Measurements from ENCODE around the gene RSF1.
A peak's percentile ranks its signal among the peaks of the same experiment; 100 is the strongest.
"Not testable (repeated sequence)": the region's sequence is repeated elsewhere in the genome, so short reads cannot be mapped to it uniquely, and the experiment has no call there.

The RSF1 gene

DNA sequence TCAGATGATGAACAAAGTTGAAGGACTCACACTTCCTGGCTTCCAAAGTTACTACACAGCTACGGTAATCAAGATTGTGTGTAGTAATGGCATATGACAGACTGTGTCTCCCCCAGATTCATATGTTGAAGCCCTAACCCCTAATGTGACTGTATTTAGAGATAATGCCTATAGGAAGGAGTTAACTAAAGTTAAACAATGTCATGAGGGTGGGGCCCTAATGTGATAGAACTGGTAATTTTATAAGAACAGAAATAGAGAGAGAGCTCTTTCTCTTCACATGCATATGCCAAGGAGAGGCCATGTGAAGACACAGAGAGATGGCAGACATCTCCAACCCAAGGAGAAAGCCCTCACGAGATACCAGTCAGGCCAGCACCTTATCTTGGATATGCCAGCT, 8.4 kb upstream of the RSF1 start:
- Histone ChIP-seq H3K9me3 (ENCODE audit: low read length) (peaks cover 7% of the 10 kb centered on the region), H2AFZ (ENCODE audit: low read depth, low read length) (no peak overlapping the region), H3K36me3 (ENCODE audit: insufficient read depth, low read length) (no peaks in the 10 kb centered on the region), H3K4me3 (ENCODE audit: low read length) (no peak overlapping the region), H3K27me3 (ENCODE audit: insufficient read depth, low read length) (no peaks in the 10 kb centered on the region), H3K4me1 (ENCODE audit: insufficient read depth, low read length) (no peaks in the 10 kb centered on the region)

DNA sequence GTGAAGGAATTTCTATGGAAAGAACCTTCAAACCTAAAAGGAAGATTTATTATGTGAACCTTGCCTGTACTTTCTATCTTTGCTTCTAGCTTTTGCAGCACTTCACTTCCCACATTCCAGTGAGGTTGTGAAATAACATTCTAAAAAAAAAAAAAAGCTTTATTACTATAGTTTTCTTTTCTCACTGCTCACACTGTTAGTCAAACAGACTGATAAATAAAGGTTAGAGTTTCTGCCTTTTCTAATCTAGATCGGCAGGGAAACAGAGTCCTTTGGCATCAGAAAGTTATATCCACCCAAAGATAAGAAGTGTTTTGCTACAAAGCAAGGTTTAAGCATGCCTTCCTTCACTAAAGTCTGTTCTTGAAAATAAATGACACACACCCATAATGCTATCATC, 3.3 kb upstream of the RSF1 start:
- no peak overlapping the region for H3K4me3 ChIP-seq (ENCODE audit: low read length)
- H3K9me3 ChIP-seq (ENCODE audit: low read length) = no peaks in the 10 kb centered on the region
- H3K4me1 ChIP-seq (ENCODE audit: insufficient read depth, low read length) = peaks cover 8% of the 10 kb centered on the region
- no peaks in the 10 kb centered on the region for H3K36me3 ChIP-seq (ENCODE audit: insufficient read depth, low read length)
- no peaks in the 10 kb centered on the region for H3K27me3 ChIP-seq (ENCODE audit: insufficient read depth, low read length)
- no peak overlapping the region for H2AFZ ChIP-seq (ENCODE audit: low read depth, low read length)

DNA sequence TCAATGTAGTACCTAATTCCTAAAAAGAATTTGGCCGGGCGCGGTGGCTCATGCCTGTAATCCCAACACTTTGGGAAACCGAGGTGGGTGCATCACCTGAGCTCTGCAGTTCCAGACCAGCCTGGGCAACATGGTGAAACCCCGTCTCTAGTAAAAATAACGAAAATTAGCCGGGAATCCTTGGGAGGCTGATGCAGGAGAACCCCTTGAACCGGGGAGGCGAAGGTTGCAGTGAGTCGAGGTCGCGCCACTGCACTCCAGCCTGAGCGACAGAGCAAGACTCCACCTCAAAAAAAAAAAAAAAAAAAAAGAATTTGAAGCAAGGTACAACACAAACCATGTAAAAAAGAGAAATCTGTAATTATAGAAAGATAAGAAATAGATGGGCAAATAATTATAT, 1.6 kb upstream of the RSF1 start:
- not testable (repeated sequence) for H2AFZ ChIP-seq (ENCODE audit: low read depth, low read length); H3K27me3 ChIP-seq (ENCODE audit: insufficient read depth, low read length); H3K9me3 ChIP-seq (ENCODE audit: low read length); H3K36me3 ChIP-seq (ENCODE audit: insufficient read depth, low read length)
- H3K4me1 ChIP-seq (ENCODE audit: insufficient read depth, low read length) = peaks cover 14% of the 10 kb centered on the region
- H3K4me3 ChIP-seq (ENCODE audit: low read length) = peak overlapping the region; percentile 78

DNA sequence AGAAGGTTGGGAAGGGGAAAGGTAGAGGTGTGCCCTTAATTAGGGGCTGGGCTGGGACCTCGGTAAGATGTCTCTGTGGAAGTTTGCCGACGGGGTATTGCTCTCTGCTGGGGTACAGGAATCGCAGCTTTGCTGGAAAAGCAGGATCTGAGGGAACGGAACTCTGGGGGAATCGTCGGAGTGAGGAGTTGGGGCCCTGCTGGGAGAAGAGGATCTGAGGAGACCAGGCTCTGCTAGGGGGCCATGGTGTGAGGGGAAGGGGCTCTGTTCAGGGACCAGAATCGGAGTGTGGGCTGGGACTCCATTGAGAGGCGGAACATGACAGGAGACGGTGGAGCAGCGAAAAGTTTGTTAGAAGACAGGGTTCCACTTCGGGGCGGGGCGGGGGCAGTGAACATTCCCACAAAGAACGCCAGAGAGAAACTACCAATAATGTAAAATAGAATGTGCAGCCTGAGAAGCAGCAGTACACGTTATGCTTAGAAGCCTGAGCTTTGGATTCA, 878 bp upstream of the RSF1 start:
- Histone ChIP-seq H3K36me3 (ENCODE audit: insufficient read depth, low read length) (peaks cover 5% of the 10 kb centered on the region), H2AFZ (ENCODE audit: low read depth, low read length) (peak overlapping the region; percentile 70), H3K9me3 (ENCODE audit: low read length) (no peaks in the 10 kb centered on the region), H3K4me1 (ENCODE audit: insufficient read depth, low read length) (peaks cover 14% of the 10 kb centered on the region), H3K4me3 (ENCODE audit: low read length) (peak overlapping the region; percentile 78), H3K27me3 (ENCODE audit: insufficient read depth, low read length) (no peaks in the 10 kb centered on the region)

DNA sequence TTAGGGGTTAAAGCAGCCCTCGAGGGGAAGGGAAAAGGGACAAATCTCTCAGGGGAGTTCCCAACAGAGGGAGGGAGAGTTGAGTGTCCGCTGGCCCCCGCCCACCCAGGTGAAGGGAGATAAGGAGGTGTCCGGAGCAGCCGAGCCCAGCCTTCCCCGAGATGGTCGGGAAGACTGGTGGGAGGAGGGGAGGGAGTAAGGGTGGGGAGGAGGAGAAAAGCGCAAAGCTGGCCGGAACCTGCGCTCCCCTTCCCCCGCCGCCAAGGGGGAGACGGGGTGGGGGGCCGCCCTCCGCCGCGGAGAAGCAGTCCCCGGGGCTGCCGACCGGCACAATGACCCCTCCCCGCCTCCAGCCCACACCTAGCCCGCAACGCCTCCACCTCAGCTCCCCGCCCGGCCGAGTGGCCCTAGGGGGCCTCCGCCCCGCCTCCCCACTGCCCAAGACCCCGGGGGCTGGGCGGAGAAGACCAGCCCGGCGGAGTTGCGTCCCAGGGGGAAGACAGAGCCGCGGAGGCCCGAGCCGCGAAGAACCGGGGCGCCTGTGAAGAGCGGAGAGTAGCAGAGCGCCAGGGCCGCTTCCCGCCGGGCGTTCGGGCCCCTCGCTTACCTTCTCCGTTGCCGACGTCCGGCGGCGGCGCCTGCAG, 479 bp downstream of the RSF1 start:
- H2AFZ ChIP-seq (ENCODE audit: low read depth, low read length) = peak overlapping the region; percentile 58
- H3K27me3 ChIP-seq (ENCODE audit: insufficient read depth, low read length) = no peaks in the 10 kb centered on the region
- H3K36me3 ChIP-seq (ENCODE audit: insufficient read depth, low read length) = peaks cover 5% of the 10 kb centered on the region
- peaks cover 14% of the 10 kb centered on the region for H3K4me1 ChIP-seq (ENCODE audit: insufficient read depth, low read length)
- peak overlapping the region; percentile 78 for H3K4me3 ChIP-seq (ENCODE audit: low read length)
- H3K9me3 ChIP-seq (ENCODE audit: low read length) = no peaks in the 10 kb centered on the region

DNA sequence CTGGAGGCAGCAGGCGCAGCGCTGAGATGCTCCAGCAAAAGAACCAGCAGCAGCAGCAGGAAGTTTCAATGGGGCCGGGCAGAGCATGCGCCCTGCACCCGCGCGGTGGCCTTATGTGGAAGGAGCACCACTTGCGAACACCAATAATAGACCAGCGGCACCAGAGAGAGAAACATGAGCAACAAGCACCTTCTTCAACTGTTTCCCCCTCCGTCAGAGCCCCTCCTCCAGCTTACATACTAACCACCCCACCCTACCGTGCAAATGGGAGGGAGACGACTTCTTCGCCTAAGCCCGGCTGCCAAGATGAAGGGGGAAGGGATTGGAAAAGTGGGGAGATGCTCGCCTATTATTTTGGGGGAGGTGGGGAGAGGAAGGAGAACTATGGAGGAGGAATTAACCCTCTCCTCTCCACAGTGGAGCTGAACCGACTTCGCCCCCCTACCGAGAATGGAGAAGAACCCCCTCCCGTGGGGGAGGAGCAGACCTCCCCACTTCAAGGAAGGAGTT, 1.1 kb downstream of the RSF1 start:
- peaks cover 14% of the 10 kb centered on the region for H3K4me1 ChIP-seq (ENCODE audit: insufficient read depth, low read length)
- H3K9me3 ChIP-seq (ENCODE audit: low read length) = peaks cover 4% of the 10 kb centered on the region
- no peak overlapping the region for H2AFZ ChIP-seq (ENCODE audit: low read depth, low read length)
- H3K4me3 ChIP-seq (ENCODE audit: low read length) = peak overlapping the region; percentile 78
- H3K27me3 ChIP-seq (ENCODE audit: insufficient read depth, low read length) = no peaks in the 10 kb centered on the region
- H3K36me3 ChIP-seq (ENCODE audit: insufficient read depth, low read length) = peaks cover 5% of the 10 kb centered on the region

DNA sequence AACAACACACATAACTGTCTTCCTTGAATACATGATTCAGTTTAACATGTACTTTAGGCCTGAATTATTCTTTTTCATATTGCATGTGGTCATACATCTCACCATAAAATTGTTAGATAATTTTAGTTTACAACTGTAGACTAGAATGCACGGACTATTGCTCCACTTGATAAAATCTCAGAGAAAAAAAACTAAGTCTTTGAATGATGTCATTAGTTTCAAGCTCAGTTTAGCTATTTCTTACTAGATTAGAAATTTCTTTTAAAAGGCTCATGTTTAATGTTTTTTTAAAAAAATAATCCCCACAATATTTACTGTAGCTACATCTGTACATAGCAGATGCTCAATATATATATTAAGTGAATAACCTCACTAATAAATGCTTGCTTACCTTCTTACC, 5.1 kb downstream of the RSF1 start:
- H3K27me3 ChIP-seq (ENCODE audit: insufficient read depth, low read length) = no peaks in the 10 kb centered on the region
- H3K4me3 ChIP-seq (ENCODE audit: low read length) = no peak overlapping the region
- H2AFZ ChIP-seq (ENCODE audit: low read depth, low read length) = no peak overlapping the region
- peaks cover 23% of the 10 kb centered on the region for H3K36me3 ChIP-seq (ENCODE audit: insufficient read depth, low read length)
- H3K9me3 ChIP-seq (ENCODE audit: low read length) = peaks cover 4% of the 10 kb centered on the region
- H3K4me1 ChIP-seq (ENCODE audit: insufficient read depth, low read length) = peaks cover 7% of the 10 kb centered on the region

DNA sequence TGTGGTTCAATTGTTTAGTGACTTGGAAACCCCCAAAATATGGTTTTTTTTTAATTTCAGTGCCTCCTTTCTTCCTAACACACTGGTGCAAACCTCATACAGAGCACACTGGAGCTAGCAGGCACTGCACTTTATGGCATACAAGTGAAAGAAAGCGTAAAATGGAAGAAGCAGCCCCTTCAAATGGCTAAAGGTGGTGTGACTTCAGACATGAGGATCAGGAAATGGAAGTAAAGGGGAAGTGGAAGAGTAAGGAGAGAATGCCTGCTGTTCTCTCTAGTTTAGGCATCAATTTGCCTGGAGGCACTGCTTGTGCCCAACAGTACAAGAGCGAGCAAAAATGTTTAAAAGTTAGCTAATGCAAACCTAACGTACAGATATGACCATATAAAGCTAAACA, 5.7 kb downstream of the RSF1 start:
- H3K4me1 ChIP-seq (ENCODE audit: insufficient read depth, low read length) = peaks cover 7% of the 10 kb centered on the region
- H3K4me3 ChIP-seq (ENCODE audit: low read length) = no peak overlapping the region
- no peaks in the 10 kb centered on the region for H3K27me3 ChIP-seq (ENCODE audit: insufficient read depth, low read length)
- H3K9me3 ChIP-seq (ENCODE audit: low read length) = peaks cover 4% of the 10 kb centered on the region
- H2AFZ ChIP-seq (ENCODE audit: low read depth, low read length) = no peak overlapping the region
- H3K36me3 ChIP-seq (ENCODE audit: insufficient read depth, low read length) = peaks cover 23% of the 10 kb centered on the region

DNA sequence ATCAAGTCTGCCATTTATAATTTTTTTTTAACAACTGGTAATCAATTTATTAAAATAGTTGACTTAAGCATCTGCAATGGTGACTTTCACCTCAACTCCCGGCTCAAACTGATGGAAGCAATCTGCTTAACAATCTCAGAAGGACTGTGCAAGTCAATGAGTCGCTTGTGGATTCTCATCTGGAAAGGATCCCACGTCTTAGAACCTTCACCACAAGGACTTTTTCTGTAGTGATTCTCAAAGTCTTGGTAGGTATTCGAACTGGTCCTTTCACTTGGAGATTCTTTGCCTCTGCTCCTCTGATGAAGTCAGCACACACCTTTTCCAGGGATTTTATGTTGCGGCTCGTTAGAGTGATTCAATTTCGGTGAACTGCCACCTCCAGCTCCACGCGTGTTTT, 7.3 kb downstream of the RSF1 start:
- H3K9me3 ChIP-seq (ENCODE audit: low read length) = peaks cover 4% of the 10 kb centered on the region

DNA sequence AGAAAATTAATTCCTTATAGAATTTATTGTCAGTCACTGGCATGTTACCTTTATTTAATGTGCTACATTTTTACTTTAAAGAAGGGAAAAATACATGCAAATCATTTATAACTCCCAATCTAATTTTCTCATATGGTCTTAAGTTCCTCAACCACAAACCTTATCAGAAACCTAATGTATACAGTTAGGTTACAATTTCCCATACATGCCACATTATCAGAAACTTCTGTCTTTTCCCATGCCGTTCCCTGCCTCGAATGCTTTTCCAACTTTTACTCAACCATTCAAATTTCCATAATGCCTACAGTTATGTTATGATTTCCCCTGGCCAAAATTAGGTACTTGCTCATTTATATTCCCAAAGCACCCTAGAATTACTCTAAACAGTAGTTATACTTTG, 13.5 kb downstream of the RSF1 start:
- no peak overlapping the region for H2AFZ ChIP-seq (ENCODE audit: low read depth, low read length)

More for the DNA sequence above, 7.3 kb downstream of the RSF1 start:
- no peak overlapping the region for H3K4me3 ChIP-seq (ENCODE audit: low read length)
- H3K27me3 ChIP-seq (ENCODE audit: insufficient read depth, low read length) = no peaks in the 10 kb centered on the region
- peaks cover under 1% of the 10 kb centered on the region for H3K4me1 ChIP-seq (ENCODE audit: insufficient read depth, low read length)
- no peak overlapping the region for H2AFZ ChIP-seq (ENCODE audit: low read depth, low read length)
- peaks cover 23% of the 10 kb centered on the region for H3K36me3 ChIP-seq (ENCODE audit: insufficient read depth, low read length)

DNA sequence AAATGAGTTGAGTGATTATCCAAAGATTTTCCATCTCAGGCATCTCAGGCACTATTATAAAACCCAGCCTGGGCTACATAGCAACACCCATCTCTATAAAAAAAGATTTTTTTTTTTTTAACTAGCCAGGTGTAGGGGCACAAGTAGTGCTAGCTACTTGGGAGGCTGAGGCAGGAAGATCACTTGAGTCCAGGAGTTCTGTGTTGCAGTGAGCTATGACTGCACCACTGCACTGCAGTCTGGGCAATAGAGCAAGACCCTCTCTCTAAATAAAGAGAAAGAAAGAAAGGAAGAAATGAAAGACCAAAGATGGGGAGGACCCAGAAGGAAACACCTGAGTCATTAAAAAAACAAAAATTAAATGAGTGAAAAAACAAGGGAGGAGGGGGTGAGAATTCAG, 14.1 kb downstream of the RSF1 start:
- H2AFZ ChIP-seq (ENCODE audit: low read depth, low read length) = no peak overlapping the region
- no peaks in the 10 kb centered on the region for H3K27me3 ChIP-seq (ENCODE audit: insufficient read depth, low read length)
- no peak overlapping the region for H3K4me3 ChIP-seq (ENCODE audit: low read length)
- no peaks in the 10 kb centered on the region for H3K9me3 ChIP-seq (ENCODE audit: low read length)
- peaks cover 16% of the 10 kb centered on the region for H3K36me3 ChIP-seq (ENCODE audit: insufficient read depth, low read length)
- no peaks in the 10 kb centered on the region for H3K4me1 ChIP-seq (ENCODE audit: insufficient read depth, low read length)

More for the DNA sequence above, 13.5 kb downstream of the RSF1 start:
- no peaks in the 10 kb centered on the region for H3K9me3 ChIP-seq (ENCODE audit: low read length)
- peaks cover 18% of the 10 kb centered on the region for H3K36me3 ChIP-seq (ENCODE audit: insufficient read depth, low read length)
- H3K27me3 ChIP-seq (ENCODE audit: insufficient read depth, low read length) = no peaks in the 10 kb centered on the region
- H3K4me3 ChIP-seq (ENCODE audit: low read length) = no peak overlapping the region
- H3K4me1 ChIP-seq (ENCODE audit: insufficient read depth, low read length) = no peaks in the 10 kb centered on the region

DNA sequence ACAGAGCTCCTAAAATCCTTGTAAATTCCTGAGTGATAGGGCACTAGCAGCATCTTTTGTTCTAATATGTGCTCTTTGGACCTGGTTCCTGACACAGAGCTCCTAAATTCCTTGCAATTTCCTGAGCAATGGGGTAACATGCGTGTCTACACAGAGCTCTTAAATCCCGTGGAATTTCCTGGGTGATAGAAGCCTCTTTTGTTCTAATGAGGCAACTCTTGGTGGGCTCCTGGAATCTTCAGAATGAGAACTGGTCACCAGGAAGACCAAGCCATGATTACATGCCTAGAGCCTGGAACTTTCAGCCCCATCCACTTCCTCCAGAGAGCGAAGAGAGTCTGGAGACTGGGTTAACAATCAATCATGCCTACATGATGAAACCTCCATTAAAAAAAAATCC, 19.0 kb downstream of the RSF1 start:
- no peak overlapping the region for H3K4me3 ChIP-seq (ENCODE audit: low read length)
- H3K9me3 ChIP-seq (ENCODE audit: low read length) = peaks cover 4% of the 10 kb centered on the region
- no peak overlapping the region for H2AFZ ChIP-seq (ENCODE audit: low read depth, low read length)
- peaks cover 10% of the 10 kb centered on the region for H3K36me3 ChIP-seq (ENCODE audit: insufficient read depth, low read length)
- H3K27me3 ChIP-seq (ENCODE audit: insufficient read depth, low read length) = no peaks in the 10 kb centered on the region
- H3K4me1 ChIP-seq (ENCODE audit: insufficient read depth, low read length) = no peaks in the 10 kb centered on the region

DNA sequence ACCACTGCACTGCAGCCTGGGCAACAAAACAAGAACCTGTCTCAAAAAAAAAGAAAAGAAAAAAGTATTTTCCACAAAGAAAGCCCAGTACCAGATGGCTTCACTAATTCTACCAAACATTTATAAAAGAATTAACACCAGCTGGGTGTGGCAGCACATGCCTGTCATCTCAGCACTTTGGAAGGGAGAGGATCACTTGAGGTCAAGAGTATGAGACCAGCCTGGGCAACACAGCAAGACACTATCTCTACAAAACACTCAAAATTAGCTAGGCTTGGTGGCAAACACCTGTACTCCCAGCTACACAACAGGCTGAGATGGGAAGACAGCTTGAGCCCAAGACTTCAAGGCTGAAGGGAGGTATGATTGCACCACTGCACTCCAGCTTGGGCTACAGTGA, 20.1 kb downstream of the RSF1 start:
- peaks cover 4% of the 10 kb centered on the region for H3K9me3 ChIP-seq (ENCODE audit: low read length)
- H3K4me3 ChIP-seq (ENCODE audit: low read length) = no peak overlapping the region
- peaks cover 10% of the 10 kb centered on the region for H3K36me3 ChIP-seq (ENCODE audit: insufficient read depth, low read length)
- H3K27me3 ChIP-seq (ENCODE audit: insufficient read depth, low read length) = no peaks in the 10 kb centered on the region
- no peaks in the 10 kb centered on the region for H3K4me1 ChIP-seq (ENCODE audit: insufficient read depth, low read length)
- H2AFZ ChIP-seq (ENCODE audit: low read depth, low read length) = no peak overlapping the region

DNA sequence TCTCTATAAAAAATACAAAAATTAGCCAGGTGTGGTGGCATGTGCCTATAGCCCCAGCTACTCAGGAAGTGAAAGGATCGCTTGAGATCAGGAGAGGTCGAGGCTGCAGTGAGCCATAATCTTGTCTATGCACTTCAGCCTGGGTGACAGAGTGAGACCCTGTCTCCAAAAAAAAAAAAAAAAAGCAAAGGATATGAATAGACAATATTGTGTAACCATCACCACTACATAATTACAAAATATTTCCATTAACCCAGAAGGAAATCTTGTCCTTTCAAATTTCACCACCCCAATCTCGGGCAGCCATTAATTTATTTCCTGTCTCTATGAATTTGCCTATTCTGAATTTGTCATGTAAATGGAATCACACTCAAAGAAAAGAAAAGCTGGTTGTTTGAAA, 21.2 kb downstream of the RSF1 start:
- Histone ChIP-seq H3K9me3 (ENCODE audit: low read length) (peaks cover 4% of the 10 kb centered on the region), H3K36me3 (ENCODE audit: insufficient read depth, low read length) (peaks cover 6% of the 10 kb centered on the region), H3K27me3 (ENCODE audit: insufficient read depth, low read length) (no peaks in the 10 kb centered on the region), H3K4me3 (ENCODE audit: low read length) (no peak overlapping the region), H2AFZ (ENCODE audit: low read depth, low read length) (no peak overlapping the region), H3K4me1 (ENCODE audit: insufficient read depth, low read length) (no peaks in the 10 kb centered on the region)
